ENCODE measurements around the gene CD80. TPM values are rescaled to one million over a fixed set of nuclear protein-coding genes. Genes with fewer than 3 reads are reported as not detected.
A peak's percentile ranks its signal among the peaks of the same experiment; 100 is the strongest.
"Not testable (repeated sequence)": the region's sequence is repeated elsewhere in the genome, so short reads cannot be mapped to it uniquely, and the experiment has no call there.

The CD80 gene
- total RNA-seq, 4 donors from 2014 or later: 0.13 TPM; not detected in 3

DNA sequence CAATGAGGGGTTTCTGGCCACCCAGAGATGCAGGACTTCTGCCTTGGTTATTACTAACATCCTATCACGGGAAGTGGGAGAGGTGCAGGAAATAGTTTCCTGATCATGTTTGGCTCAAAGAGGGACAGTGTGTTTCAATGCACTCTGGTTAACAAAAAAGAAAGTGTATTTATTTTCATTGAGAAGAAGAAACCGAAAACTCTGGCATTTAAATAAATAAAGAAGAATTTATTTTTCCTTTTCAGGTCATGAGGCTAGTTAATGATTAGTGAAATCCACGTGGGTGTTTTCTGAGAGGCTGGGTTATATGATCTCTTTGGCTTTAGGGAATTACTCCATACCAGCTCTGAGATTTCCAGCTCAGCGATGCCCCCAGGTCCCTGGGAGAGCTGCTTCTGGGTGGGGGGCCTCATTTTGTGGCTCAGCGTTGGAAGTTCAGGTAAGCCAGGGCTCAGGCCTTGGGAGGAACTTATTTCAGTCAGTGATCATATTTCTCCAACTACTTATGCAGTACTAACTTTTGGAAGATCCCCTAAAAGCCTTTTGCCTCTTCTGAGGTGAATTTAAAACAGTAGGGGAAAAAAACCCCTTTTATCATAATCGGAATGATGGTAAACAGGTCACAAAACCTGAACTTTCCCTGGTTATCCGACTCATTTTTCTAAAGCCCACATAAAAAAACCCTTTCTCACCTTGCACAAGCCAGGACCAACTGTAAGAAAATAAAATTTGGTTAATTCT lies 38.3 kb upstream of the CD80 start, which contains the start of gene PLA1A:
TSS of gene PLA1A (plus strand) at position 338 of the 741 bp plus-strand sequence. CDS start at position 367, 29 bp downstream.
- in situ Hi-C loops (cut with MboI; ENCODE audit: low sequenced_read_pairs in 4 of 4): no loop called here
- H3K9me3 ChIP-seq: no peaks in the 10 kb centered on the region
- intact Hi-C loops (cut with DNase I; ENCODE audit: low total_unique reads): loop anchor here (2.0 to 5.0 kb wide), 2 partner anchors 17 to 80 kb away; partner anchors contain the start of gene COX17
- H3K27me3 ChIP-seq: no peaks in the 10 kb centered on the region
- TF ChIP-seq POLR2A (IDR thresholded peaks at IDR 0.05): no peak
- TF ChIP-seq, protein P1, sequence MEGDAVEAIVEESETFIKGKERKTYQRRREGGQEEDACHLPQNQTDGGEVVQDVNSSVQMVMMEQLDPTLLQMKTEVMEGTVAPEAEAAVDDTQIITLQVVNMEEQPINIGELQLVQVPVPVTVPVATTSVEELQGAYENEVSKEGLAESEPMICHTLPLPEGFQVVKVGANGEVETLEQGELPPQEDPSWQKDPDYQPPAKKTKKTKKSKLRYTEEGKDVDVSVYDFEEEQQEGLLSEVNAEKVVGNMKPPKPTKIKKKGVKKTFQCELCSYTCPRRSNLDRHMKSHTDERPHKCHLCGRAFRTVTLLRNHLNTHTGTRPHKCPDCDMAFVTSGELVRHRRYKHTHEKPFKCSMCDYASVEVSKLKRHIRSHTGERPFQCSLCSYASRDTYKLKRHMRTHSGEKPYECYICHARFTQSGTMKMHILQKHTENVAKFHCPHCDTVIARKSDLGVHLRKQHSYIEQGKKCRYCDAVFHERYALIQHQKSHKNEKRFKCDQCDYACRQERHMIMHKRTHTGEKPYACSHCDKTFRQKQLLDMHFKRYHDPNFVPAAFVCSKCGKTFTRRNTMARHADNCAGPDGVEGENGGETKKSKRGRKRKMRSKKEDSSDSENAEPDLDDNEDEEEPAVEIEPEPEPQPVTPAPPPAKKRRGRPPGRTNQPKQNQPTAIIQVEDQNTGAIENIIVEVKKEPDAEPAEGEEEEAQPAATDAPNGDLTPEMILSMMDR (IDR thresholded peaks at IDR 0.05 in 4 of 5, conservative IDR thresholded peaks at IDR 0.05 in 1 of 5): no peak
- H3K4me1 ChIP-seq: peaks cover 40 to 46% of the 10 kb centered on the region in 2 donors
- no peak for ATAC-seq
- H3K27ac ChIP-seq: peak within 1 kb of the TSS; percentile 80 to 90 (median 87)
- no peak for DNase-seq
- no peak within 1 kb of the TSS for H3K4me3 ChIP-seq
- H3K36me3 ChIP-seq: no peaks in the 10 kb centered on the region

DNA sequence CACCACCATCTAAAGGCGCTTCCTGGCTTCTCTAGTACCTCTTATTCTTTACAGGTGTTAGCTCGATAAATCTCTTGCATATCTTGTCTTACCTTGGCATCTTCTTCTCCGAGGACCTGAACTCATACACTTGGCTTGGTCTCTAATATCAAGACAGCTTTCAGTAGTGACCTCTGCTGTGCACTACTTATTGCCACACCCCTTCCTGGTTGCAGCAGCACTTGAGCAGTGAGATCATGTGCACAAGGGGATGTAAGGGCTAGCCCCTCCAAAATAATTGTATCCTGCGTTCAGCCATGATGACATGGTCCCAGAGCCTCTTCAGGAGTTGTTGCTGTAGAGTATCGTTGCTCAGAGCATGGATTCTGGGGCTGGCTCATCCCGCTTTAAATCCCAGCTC lies 37.0 kb upstream of the CD80 start:
- Histone ChIP-seq H3K27ac (peak overlapping the region; percentile 80 to 90 (median 87)), H3K9me3 (no peaks in the 10 kb centered on the region), H3K4me1 (peaks cover 40 to 46% of the 10 kb centered on the region in 2 donors), H3K27me3 (no peaks in the 10 kb centered on the region), H3K36me3 (no peaks in the 10 kb centered on the region), H3K4me3 (peak overlapping the region in 1 of 4 donors; percentile 55)
- ATAC-seq (peak; percentile 11 to 52), DNase-seq (peak in 1 of 2 donors; percentile 47)
- intact Hi-C loops (cut with DNase I; ENCODE audit: low total_unique reads) (loop anchor here (2.0 to 5.0 kb wide), 2 partner anchors 16 to 81 kb away; partner anchors contain the start of gene COX17), in situ Hi-C loops (cut with MboI; ENCODE audit: low sequenced_read_pairs in 4 of 4) (no loop called here)
- no peak for TF ChIP-seq POLR2A (IDR thresholded peaks at IDR 0.05)
- TF ChIP-seq, protein P1 (IDR thresholded peaks at IDR 0.05 in 4 of 5, conservative IDR thresholded peaks at IDR 0.05 in 1 of 5): no peak

DNA sequence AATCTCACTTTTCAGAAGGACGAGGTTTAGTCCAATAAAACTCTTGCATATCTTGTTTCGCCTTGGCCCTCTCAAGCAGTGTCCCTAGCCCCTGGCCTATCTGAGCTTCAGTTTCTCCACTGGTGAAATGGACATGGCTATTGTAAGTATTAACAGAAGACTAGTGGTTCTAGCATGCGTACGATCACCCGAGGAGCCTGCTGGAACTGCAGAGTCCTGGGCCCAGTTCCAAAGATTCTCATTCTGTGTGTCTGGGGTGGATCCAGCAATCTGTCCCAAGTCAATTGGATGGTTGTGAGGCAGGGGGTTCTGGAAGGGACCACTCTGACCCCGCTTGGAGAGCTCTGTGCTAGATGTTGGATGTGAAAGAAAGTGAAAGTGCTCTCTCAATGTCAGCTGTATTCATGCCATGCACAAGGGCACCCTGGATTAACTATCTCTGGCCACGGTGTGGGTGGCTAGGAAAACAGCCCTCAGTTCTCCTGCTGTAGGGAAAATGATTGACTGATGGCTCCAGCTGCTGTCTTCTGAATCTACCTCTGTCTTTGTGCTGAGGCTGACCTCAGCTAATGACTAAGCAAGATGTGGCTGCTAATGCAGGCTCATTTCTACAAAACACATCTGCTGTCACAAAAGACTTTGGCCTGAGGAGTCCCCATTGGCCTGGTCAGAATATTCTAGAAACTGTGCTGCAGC lies 36.4 kb upstream of the CD80 start:
- ATAC-seq (peak; percentile 91 to 94), DNase-seq (peak; percentile 54 to 78)
- Histone ChIP-seq H3K27me3 (no peaks in the 10 kb centered on the region), H3K4me1 (peaks cover 40 to 46% of the 10 kb centered on the region in 2 donors), H3K9me3 (no peaks in the 10 kb centered on the region), H3K27ac (peak overlapping the region; percentile 80 to 90 (median 87)), H3K4me3 (peak overlapping the region; percentile 43 to 55 (median 50)), H3K36me3 (no peaks in the 10 kb centered on the region)
- in situ Hi-C loops (cut with MboI; ENCODE audit: low sequenced_read_pairs in 4 of 4): no loop called here
- TF ChIP-seq, protein P1 (IDR thresholded peaks at IDR 0.05 in 4 of 5, conservative IDR thresholded peaks at IDR 0.05 in 1 of 5): no peak
- TF ChIP-seq POLR2A (IDR thresholded peaks at IDR 0.05): no peak
- intact Hi-C loops (cut with DNase I; ENCODE audit: low total_unique reads): loop anchor here (2.0 to 5.0 kb wide), 2 partner anchors 15 to 82 kb away; partner anchors contain the start of gene COX17

DNA sequence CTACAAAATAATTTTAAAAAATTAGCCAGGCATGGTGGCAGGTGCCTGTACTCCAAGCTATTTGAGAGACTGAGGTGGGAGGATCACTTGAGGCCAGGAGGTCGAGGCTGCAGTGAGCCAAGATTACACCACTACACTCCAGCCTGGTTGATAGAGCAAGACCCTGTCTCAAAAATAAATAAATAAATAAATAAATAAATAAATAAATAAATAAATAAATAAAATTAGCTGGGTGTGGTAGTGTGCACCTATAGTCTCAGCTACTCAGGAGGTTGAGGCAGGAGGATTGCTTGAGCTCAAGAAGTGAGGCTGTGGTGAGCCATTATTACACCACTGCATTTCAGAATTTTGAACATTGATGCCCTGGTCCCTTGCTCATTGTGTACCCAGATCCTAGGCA lies 35.5 kb upstream of the CD80 start:
- in situ Hi-C loops (cut with MboI; ENCODE audit: low sequenced_read_pairs in 4 of 4); ATAC-seq; H3K4me3 ChIP-seq; H3K36me3 ChIP-seq; DNase-seq; H3K9me3 ChIP-seq; H3K27me3 ChIP-seq: not testable (repeated sequence)
- peaks cover 40 to 46% of the 10 kb centered on the region in 2 donors for H3K4me1 ChIP-seq
- intact Hi-C loops (cut with DNase I; ENCODE audit: low total_unique reads): loop anchor here (5.0 kb wide), 1 partner anchor 82 kb away; the partner anchor contains the start of gene COX17
- peak overlapping the region; percentile 80 to 90 (median 87) for H3K27ac ChIP-seq

DNA sequence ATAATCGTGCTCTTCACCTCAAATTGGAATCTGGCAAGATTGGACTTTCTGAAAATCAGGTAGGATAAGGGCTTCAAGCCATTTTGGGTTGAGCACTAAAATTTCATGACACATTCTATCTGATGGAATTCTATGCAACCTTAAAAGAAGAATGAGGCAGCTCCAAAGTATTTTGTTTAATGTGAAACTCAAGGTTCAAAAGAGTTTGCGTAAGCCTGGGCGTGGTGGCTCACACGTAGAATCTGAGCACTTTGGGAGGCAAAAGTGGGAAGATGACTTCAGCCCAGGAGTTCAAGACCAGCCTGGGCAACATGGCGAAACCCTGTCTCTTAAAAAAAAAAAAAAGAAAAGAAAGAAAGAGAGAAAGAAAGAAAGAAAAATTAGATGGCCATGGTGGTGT lies 34.7 kb upstream of the CD80 start:
- DNase-seq: no peak
- ATAC-seq: no peak
- in situ Hi-C loops (cut with MboI; ENCODE audit: low sequenced_read_pairs in 4 of 4) (no loop called here), intact Hi-C loops (cut with DNase I; ENCODE audit: low total_unique reads) (no loop called here)
- Histone ChIP-seq H3K27me3 (no peaks in the 10 kb centered on the region), H3K27ac (no peak overlapping the region), H3K4me3 (no peak overlapping the region), H3K9me3 (no peaks in the 10 kb centered on the region), H3K4me1 (peaks cover 40 to 41% of the 10 kb centered on the region in 2 donors), H3K36me3 (no peaks in the 10 kb centered on the region)
- TF ChIP-seq POLR2A (IDR thresholded peaks at IDR 0.05): no peak
- TF ChIP-seq, protein P1 (IDR thresholded peaks at IDR 0.05 in 4 of 5, conservative IDR thresholded peaks at IDR 0.05 in 1 of 5): no peak
